ENCODE results near the gene SURF4. TPM values are rescaled to one million over a fixed set of nuclear protein-coding genes. Genes with fewer than 3 reads are reported as not detected.

The SURF4 gene
- total RNA-seq, 4 donors from 2014 or later, result 104 to 140 (median 117) TPM

DNA sequence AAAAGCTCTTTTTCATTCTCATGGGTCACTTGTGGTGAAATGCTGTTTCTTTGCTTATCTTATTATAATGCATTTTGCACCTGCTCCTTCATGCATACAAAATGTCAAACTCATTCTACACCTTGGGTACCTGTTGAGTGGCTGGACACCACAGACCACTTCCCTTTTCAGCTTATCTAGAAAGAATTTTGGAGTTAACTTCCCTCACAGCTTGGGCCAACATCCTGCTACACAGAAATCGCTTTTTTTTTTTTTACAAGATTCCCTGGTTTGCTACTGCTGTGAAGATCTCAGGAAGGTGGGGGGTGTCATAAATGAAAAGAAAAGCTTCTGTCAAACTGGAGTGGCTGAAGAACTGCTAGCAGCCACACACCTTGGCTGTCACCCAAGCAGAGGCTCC lies 39.3 kb upstream of the SURF4 start:
- no peak overlapping the region for H3K4me3 ChIP-seq
- intact Hi-C loops (cut with DNase I), result loop anchor here (10.0 kb wide), 1 partner anchor 50 kb away; no protein-coding TSS in a partner anchor
- DNase-seq, result no peak
- no peaks in the 10 kb centered on the region for H3K27me3 ChIP-seq
- H3K9me3 ChIP-seq, result no peaks in the 10 kb centered on the region
- WGBS, 2 donors, result 68 to 71% methylated on average over 1 of the region's 1 CpG
- H3K27ac ChIP-seq, result no peak overlapping the region
- TF ChIP-seq POLR2A (IDR thresholded peaks at IDR 0.05) (no peak), CTCF (IDR thresholded peaks at IDR 0.05) (no peak)
- H3K4me1 ChIP-seq, result peaks cover 9 to 58% (median 16%) of the 10 kb centered on the region in 3 donors
- peaks cover 5 to 62% (median 11%) of the 10 kb centered on the region in 3 donors for H3K36me3 ChIP-seq

DNA sequence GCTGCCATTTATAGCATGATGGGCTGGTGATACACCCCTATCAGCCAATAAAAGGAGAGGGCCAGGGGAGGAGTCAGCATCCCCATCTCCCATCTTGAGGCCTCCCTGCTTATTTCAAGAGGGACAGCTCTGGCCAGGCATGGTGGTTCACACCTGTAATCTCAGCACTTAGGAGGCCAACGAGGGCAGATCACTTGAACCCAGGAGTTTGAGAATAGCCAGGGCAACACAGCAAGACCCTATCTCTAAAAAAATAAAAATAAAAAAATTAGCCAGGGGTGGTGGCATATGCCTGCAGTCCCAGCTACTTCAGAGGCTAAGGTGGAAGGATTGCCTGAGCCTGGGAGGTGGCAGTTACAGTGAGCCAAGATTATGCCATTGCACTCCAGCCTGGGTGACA lies 32.2 kb upstream of the SURF4 start:
- intact Hi-C loops (cut with DNase I), result loop anchor here (5.0 kb wide), 1 partner anchor 79 kb away; no protein-coding TSS in a partner anchor
- Histone ChIP-seq H3K27ac (no peak overlapping the region), H3K4me3 (no peak overlapping the region), H3K9me3 (no peaks in the 10 kb centered on the region), H3K4me1 (peaks cover 0 to 3% (median 0%) of the 10 kb centered on the region in 3 donors), H3K36me3 (peaks cover 19 to 92% (median 47%) of the 10 kb centered on the region in 3 donors), H3K27me3 (no peaks in the 10 kb centered on the region)
- DNase-seq, result no peak
- TF ChIP-seq POLR2A (IDR thresholded peaks at IDR 0.05) (no peak), CTCF (IDR thresholded peaks at IDR 0.05) (no peak)
- WGBS, 2 donors, result 100% methylated on average over 1 of the region's 1 CpG

GRCh38 chr9:133406480-133407307 lies 30.8 kb upstream of the SURF4 start:
- WGBS, 2 donors, result 16 to 76% methylated on average over 5 to 9 of the region's 24 CpGs
- Histone ChIP-seq H3K27ac (no peak overlapping the region), H3K27me3 (no peaks in the 10 kb centered on the region), H3K4me3 (no peak overlapping the region), H3K36me3 (peaks cover 19 to 92% (median 40%) of the 10 kb centered on the region in 3 donors), H3K9me3 (no peaks in the 10 kb centered on the region), H3K4me1 (peaks cover 0 to 3% (median 0%) of the 10 kb centered on the region in 3 donors)
- TF ChIP-seq CTCF (IDR thresholded peaks at IDR 0.05) (peak; percentile 65 to 94 (median 88)), POLR2A (IDR thresholded peaks at IDR 0.05) (no peak)
- no peak for DNase-seq
- intact Hi-C loops (cut with DNase I), result loop anchor here (5.0 kb wide), 1 partner anchor 81 kb away; no protein-coding TSS in a partner anchor

DNA sequence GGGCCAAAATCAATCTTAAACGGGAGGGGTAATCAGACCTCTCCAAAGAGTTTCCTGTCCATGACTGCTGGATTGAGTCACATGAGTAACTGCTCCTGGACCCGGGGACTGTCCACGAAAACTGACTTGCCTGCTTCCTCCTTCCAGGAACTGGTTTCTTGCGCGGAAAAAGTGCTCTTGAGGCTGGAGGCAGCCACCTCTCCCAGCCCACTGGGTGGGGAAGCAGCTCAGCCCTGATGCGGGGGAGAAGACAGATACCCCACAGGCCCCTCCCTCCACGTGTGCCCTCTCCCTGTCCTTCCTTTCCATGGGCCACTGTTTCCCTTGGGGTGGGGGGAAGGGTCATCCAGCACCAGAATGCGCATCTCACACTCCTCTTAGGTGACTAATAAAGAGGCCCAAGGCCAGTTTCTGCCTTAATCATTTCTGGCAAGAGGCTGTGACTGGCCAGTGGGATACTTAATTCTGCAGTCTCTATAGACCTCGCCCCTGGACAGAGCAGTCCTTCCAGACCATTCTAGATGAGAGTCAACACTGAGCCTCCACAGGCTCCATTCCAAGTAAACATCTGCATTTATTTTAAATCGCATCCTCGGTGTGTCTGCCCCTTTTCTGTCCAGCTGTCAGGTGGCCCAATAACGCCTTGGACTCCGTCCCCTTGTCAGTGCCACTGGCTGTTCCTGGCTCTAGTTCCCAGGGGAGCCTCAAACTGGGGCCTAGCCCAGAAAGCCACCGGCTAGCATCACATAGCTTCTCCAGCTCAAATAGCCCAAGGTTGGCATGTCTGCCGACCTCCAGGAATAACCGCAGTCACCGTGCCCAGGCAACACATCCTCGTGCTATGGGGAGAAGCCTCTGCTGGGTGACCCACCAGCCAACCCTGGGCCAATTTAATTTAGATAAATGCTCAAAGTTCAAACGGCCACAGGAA lies 29.9 kb upstream of the SURF4 start:
- no peaks in the 10 kb centered on the region for H3K9me3 ChIP-seq
- H3K4me3 ChIP-seq, result no peak overlapping the region
- intact Hi-C loops (cut with DNase I), result loop anchor here (5.0 kb wide), 1 partner anchor 82 kb away; no protein-coding TSS in a partner anchor
- peaks cover 17 to 84% (median 40%) of the 10 kb centered on the region in 3 donors for H3K36me3 ChIP-seq
- H3K27me3 ChIP-seq, result no peaks in the 10 kb centered on the region
- no peak for DNase-seq
- peaks cover 0 to 3% (median 0%) of the 10 kb centered on the region in 3 donors for H3K4me1 ChIP-seq
- TF ChIP-seq POLR2A (IDR thresholded peaks at IDR 0.05) (no peak), CTCF (IDR thresholded peaks at IDR 0.05) (no peak)
- WGBS, 2 donors, result 66 to 90% methylated on average over 6 to 10 of the region's 19 CpGs
- no peak overlapping the region for H3K27ac ChIP-seq

Measured in esophagus squamous epithelium (tissue), 5 donors.